ENCODE results near the gene RASGRF2. TPM values are rescaled to one million over a fixed set of nuclear protein-coding genes. Genes with fewer than 3 reads are reported as not detected.

Gene RASGRF2
- total RNA-seq, 1 experiment from 2014 or later = 0.18 TPM

DNA sequence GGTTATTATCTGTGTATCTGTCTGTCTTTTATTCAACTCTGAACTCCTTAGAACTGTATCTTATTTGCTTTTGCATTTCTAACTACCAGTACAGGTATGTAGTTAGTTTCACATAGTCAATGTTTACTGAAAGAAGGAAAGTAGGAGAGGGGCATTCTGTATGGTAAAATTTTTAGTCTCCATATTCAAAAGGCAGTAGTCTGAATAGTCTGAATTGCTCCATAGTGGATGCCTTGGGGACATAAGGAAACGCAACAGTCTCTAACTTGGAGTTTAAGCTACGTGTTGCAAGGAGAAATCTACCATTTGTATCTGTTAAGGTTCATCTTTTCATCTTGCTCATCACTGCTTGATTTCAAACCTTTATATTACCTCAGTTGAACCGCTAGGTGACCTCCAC lies 26.2 kb downstream of the RASGRF2 start:
- Histone ChIP-seq H3K79me2 (ENCODE audit: low read length) (no peaks in the 10 kb centered on the region), H3K9me3 (ENCODE audit: low read length) (no peaks in the 10 kb centered on the region), H3K9ac (ENCODE audit: low read length) (no peak overlapping the region), H4K20me1 (ENCODE audit: low read length) (no peaks in the 10 kb centered on the region), H3K4me2 (ENCODE audit: low read length) (no peak overlapping the region), H3F3A (ENCODE audit: low read length, unreplicated experiment) (no peaks in the 10 kb centered on the region), H3K27ac (ENCODE audit: low read length) (no peak overlapping the region), H2AFZ (ENCODE audit: low read length) (no peak overlapping the region), H3K4me1 (ENCODE audit: insufficient read depth, low read length) (peaks cover 20% of the 10 kb centered on the region), H3K27me3 (ENCODE audit: low read length) (no peaks in the 10 kb centered on the region), H3K4me3 (ENCODE audit: low read length) (no peak overlapping the region), H3K36me3 (ENCODE audit: low read depth, low read length) (no peaks in the 10 kb centered on the region), H3K9me2 (replicated peaks; ENCODE audit: low read length) (no peaks in the 10 kb centered on the region)
- TF ChIP-seq EZH2 (IDR thresholded peaks at IDR 0.05; ENCODE audit: low read length, unreplicated experiment) = no peak
- TF ChIP-seq EZH2phosphoT487 (IDR thresholded peaks at IDR 0.05; ENCODE audit: borderline replicate concordance, low read length) = no peak
- TF ChIP-seq CTCF (conservative IDR thresholded peaks at IDR 0.05; ENCODE audit: low read depth, low read length) = no peak
- intact Hi-C loops (cut with micrococcal nuclease) = no loop called here
- DNase-seq (no peak), ATAC-seq (no peak)
- CTCF ChIA-PET = no interaction called here
- no TSS peak for BruUV-seq (replicated peaks)
- POLR2A ChIA-PET (ENCODE audit: unreplicated experiment) = interaction anchor here (0.7 kb wide), 1 partner anchor 247 kb away, joined by 3 read pairs; no protein-coding TSS in a partner anchor

DNA sequence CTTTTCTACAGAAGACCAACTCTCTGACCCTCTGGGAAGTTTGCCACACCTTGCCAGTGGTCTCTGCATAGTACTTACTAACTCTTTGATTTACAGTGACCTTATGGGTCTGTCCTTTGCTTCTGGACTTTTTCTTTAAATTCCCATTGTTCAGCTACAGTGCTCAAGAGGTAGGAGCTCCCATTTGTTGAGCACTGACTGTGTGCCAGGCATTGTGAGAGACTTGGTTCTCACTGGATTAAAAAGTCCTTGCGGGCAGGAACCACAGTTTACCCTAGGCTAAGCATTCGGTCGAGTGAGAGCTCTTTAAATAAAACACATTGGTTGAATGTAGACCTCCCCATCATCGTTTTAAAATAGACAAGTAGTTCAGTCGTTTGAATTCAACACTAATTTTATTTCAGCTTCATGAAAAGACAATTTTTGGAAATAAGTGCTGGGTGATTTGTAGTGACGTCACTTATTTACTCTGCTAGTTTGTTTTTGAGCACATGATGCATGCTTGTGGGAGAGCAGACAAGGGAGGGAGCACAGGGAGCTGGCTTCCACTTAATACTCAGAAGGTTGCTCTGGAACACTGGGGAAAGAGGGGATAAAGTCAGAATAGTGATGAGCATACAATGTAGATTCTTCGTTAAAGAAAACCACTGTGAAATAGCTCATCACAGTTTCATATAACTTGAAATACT lies 27.1 kb downstream of the RASGRF2 start:
- Histone ChIP-seq H4K20me1 (ENCODE audit: low read length) (no peaks in the 10 kb centered on the region), H3K9ac (ENCODE audit: low read length) (no peak overlapping the region), H3K27ac (ENCODE audit: low read length) (no peak overlapping the region), H3F3A (ENCODE audit: low read length, unreplicated experiment) (no peaks in the 10 kb centered on the region), H3K4me1 (ENCODE audit: insufficient read depth, low read length) (peaks cover 24% of the 10 kb centered on the region), H3K4me2 (ENCODE audit: low read length) (no peak overlapping the region), H3K27me3 (ENCODE audit: low read length) (no peaks in the 10 kb centered on the region), H3K36me3 (ENCODE audit: low read depth, low read length) (no peaks in the 10 kb centered on the region), H2AFZ (ENCODE audit: low read length) (no peak overlapping the region), H3K4me3 (ENCODE audit: low read length) (no peak overlapping the region), H3K9me2 (replicated peaks; ENCODE audit: low read length) (no peaks in the 10 kb centered on the region), H3K79me2 (ENCODE audit: low read length) (no peaks in the 10 kb centered on the region), H3K9me3 (ENCODE audit: low read length) (no peaks in the 10 kb centered on the region)
- ATAC-seq (0 out of 2 replicates have a peak, but pooled peaks have one; percentile 21), DNase-seq (no peak)
- POLR2A ChIA-PET (ENCODE audit: unreplicated experiment) = no interaction called here
- BruUV-seq (replicated peaks) = no TSS peak
- CTCF ChIA-PET = no interaction called here
- TF ChIP-seq EZH2 (IDR thresholded peaks at IDR 0.05; ENCODE audit: low read length, unreplicated experiment) (no peak), CTCF (conservative IDR thresholded peaks at IDR 0.05; ENCODE audit: low read depth, low read length) (no peak), EZH2phosphoT487 (IDR thresholded peaks at IDR 0.05; ENCODE audit: borderline replicate concordance, low read length) (no peak)
- intact Hi-C loops (cut with micrococcal nuclease) = no loop called here

GRCh38 chr5:80988419-80988935 lies 28.3 kb downstream of the RASGRF2 start:
- BruUV-seq (replicated peaks) = no TSS peak
- Histone ChIP-seq H4K20me1 (ENCODE audit: low read length) (no peaks in the 10 kb centered on the region), H3K9me3 (ENCODE audit: low read length) (no peaks in the 10 kb centered on the region), H3K9ac (ENCODE audit: low read length) (no peak overlapping the region), H3K27me3 (ENCODE audit: low read length) (no peaks in the 10 kb centered on the region), H3K79me2 (ENCODE audit: low read length) (no peaks in the 10 kb centered on the region), H3K36me3 (ENCODE audit: low read depth, low read length) (no peaks in the 10 kb centered on the region), H3K4me3 (ENCODE audit: low read length) (no peak overlapping the region), H3K4me1 (ENCODE audit: insufficient read depth, low read length) (peaks cover 24% of the 10 kb centered on the region), H3K4me2 (ENCODE audit: low read length) (no peak overlapping the region), H3K27ac (ENCODE audit: low read length) (no peak overlapping the region), H3F3A (ENCODE audit: low read length, unreplicated experiment) (no peaks in the 10 kb centered on the region), H3K9me2 (replicated peaks; ENCODE audit: low read length) (no peaks in the 10 kb centered on the region), H2AFZ (ENCODE audit: low read length) (no peak overlapping the region)
- POLR2A ChIA-PET (ENCODE audit: unreplicated experiment) = no interaction called here
- no peak for ATAC-seq
- no peak for DNase-seq
- intact Hi-C loops (cut with micrococcal nuclease) = no loop called here
- TF ChIP-seq EZH2phosphoT487 (IDR thresholded peaks at IDR 0.05; ENCODE audit: borderline replicate concordance, low read length) = no peak
- TF ChIP-seq CTCF (conservative IDR thresholded peaks at IDR 0.05; ENCODE audit: low read depth, low read length) = no peak
- TF ChIP-seq EZH2 (IDR thresholded peaks at IDR 0.05; ENCODE audit: low read length, unreplicated experiment) = no peak
- CTCF ChIA-PET = no interaction called here

All from PC-3 (cell line).